GM21447 (cell line): ENCODE results near the gene MYO3A.

Source experiments
- ATAC-seq: cut with Tn5 transposase; IDR thresholded peaks from one replicate; pipeline ENCODE4 v1.9.1; 2021; ENCODE audit not compliant: unreplicated experiment

The MYO3A gene, protein sequence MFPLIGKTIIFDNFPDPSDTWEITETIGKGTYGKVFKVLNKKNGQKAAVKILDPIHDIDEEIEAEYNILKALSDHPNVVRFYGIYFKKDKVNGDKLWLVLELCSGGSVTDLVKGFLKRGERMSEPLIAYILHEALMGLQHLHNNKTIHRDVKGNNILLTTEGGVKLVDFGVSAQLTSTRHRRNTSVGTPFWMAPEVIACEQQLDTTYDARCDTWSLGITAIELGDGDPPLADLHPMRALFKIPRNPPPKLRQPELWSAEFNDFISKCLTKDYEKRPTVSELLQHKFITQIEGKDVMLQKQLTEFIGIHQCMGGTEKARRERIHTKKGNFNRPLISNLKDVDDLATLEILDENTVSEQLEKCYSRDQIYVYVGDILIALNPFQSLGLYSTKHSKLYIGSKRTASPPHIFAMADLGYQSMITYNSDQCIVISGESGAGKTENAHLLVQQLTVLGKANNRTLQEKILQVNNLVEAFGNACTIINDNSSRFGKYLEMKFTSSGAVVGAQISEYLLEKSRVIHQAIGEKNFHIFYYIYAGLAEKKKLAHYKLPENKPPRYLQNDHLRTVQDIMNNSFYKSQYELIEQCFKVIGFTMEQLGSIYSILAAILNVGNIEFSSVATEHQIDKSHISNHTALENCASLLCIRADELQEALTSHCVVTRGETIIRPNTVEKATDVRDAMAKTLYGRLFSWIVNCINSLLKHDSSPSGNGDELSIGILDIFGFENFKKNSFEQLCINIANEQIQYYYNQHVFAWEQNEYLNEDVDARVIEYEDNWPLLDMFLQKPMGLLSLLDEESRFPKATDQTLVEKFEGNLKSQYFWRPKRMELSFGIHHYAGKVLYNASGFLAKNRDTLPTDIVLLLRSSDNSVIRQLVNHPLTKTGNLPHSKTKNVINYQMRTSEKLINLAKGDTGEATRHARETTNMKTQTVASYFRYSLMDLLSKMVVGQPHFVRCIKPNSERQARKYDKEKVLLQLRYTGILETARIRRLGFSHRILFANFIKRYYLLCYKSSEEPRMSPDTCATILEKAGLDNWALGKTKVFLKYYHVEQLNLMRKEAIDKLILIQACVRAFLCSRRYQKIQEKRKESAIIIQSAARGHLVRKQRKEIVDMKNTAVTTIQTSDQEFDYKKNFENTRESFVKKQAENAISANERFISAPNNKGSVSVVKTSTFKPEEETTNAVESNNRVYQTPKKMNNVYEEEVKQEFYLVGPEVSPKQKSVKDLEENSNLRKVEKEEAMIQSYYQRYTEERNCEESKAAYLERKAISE (N-terminal part only)

DNA sequence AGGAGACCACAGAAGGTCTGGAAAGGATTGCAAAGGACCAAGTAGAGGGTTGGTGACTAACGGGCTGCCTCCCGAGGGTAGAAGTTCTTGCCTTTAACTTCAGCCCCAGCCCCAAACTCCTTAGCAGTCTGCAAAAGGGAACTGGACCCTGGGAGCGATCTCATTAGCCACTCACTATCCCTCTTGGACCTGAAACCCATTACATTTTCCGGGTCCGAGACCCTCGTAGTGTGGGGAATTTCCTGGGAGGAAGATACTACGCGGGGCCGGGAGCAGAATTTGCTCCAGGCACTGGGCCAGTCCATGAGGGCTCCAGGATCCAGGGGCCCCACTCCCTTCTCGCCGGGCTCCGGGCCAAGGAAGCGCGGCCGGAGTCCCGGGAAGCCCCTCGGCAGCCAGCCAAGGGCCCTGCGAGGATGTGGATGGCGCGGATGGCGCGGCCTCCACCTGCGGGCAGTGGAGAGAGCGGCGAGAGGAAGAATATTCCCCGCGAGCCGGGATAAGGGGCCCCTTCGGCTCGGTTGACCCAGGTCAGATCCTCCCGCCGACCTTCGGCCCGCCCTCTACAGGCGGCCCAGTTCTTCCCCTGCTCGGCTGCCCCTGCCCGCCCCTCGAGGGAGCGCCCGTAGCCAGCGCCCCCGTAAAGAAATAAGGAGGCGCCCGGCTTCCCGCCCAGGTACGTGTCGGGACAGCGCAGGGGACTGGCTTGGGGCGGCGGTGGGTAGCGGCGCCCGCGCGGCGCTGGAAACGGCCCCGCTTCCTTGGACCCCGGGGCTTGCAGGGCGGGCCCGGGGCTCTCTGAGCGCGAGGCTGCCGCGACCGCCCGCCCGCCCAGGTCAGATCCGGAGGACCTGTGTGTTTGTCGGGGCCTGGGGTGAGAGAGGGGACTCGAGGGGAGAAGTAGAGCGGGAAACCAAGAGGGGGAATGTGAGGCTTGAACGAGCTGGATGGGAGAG lies at the start of gene MYO3A:
Gene MYO3A (plus strand): TSS at position 577 of the 956 bp plus-strand sequence. CDS start 17,882 bp downstream, outside the sequence.
- ATAC-seq = no peak

DNA sequence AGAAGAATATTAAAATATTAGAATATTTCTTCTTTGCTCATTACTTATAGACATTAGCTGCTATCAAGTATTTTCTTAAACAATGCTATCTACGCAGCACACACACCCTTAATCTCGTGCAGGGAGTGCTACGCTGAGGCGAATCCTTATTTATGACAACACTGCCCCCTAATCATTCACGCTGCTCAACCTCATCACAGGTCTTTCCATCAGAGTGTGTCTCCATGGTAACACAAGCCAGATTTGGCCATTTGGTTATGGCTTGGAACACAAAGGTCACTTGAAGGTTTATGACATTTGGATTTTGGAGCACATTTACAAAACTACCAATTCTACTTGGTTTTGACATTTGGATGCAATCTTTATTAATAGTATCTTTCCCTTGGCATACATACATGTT lies 45.4 kb upstream of the MYO3A start:
- ATAC-seq = no peak

DNA sequence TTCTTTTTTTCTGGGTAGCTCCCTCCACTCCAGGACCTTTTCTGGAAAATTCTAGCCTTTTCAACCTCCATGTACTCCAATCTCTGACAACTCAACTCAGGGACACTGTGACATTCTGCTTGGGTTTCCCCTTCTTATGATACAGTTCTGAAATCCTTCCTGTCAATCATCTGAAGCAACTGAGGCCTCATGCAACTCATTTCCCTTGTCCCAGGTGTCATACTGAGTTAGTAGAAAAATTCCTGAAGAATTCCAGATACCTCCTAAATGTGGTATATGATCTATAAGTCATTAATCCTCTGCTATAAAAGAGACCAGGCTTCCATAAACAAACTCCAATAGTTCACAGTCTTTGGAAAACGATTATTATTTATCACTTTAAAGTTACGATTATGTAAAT lies 43.0 kb upstream of the MYO3A start:
- ATAC-seq = no peak

DNA sequence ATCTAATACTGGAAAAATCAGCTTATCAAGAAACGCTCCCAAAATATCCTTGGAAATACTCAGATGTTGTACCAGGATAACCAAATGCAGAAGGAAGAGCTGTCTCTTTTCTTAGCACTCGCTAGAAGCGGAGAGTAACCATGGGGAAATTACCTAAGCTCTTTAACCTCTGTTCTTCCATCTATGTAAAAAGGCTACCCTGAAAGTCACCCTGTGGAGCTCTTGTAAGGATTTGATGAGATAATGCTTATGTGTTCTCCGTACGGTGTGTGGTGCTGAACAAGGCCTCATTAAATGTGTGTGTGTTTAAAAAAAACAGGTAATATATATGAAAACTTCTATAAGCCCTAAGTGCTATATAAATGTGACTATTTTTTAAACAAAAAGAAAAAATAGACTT lies 38.2 kb upstream of the MYO3A start:
- ATAC-seq = no peak

DNA sequence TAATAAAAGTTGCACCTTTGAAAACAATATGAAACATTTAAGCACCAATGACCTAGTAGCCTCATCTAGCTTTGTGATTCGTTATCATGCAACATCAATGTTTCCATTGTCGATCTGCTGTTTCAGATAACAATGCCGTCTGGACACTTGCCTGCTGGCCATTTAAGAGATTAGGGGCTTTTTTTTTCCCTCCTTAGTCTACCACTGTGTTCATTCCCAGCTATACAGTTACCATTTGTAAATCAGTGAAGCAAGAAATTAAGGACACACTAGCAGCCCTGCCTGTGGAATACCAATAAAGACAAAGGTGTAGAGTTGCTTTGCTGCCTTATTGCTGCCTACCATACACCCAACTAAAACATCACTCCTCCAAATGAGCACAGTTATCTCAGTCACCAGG lies 37.6 kb upstream of the MYO3A start:
- ATAC-seq = no peak

DNA sequence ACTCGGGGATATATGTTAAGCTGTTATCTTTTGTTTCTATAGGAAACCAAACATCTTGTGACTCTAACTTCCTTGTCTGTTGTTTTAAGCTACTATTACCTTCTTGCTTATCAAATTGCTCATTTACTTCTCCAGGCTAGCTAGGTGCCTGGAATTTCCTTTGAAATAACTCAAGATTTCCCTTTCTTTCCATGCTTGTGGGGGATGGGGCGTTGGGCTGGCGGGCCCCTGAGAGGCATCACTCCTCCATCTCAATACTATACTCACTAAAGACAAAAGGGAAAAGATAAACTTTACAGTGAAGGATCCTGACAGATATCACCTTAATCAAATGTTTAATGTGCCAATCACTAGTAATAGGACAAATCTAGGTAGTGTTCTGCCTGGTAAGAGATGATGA lies 34.7 kb upstream of the MYO3A start:
- ATAC-seq = no peak

DNA sequence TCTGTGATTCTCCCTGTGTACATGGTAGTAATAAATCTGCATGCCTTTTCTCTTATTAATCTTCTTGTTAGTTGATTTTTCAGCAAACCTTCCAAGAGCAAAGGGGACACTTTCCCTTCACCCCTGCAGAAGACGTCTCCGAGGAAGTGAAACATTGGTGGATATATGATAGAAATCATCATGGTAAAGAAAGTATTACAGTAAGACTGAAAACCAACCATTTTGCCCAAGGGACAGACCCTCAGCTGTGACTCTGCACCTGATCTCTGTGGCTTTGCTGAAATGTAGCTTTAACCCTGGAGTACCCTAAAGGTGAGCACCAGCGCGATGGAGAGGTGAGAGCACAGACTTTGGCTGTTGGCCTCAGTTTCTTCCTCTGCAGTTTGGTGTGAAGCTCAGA lies 32.8 kb upstream of the MYO3A start:
- ATAC-seq = peak; percentile 58

DNA sequence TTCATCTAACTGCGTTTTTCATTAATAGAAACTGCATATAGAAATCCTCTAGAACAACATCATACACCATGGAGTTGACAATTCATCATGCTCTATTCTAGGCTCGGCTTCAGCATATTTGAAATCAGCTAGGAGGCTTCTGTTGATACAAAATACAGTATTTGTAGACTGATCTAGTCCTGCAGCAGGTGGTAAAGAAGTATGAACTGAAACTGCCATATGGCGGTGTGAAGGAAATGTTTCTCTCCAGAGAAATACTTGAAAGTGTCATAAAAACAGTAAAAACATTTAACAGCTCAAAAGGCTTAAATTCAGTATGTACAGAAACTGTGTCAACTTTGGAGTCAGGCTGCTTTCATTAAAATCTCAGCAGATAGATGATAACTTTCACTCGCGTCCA lies 32.0 kb upstream of the MYO3A start:
- peak; percentile 46 for ATAC-seq

DNA sequence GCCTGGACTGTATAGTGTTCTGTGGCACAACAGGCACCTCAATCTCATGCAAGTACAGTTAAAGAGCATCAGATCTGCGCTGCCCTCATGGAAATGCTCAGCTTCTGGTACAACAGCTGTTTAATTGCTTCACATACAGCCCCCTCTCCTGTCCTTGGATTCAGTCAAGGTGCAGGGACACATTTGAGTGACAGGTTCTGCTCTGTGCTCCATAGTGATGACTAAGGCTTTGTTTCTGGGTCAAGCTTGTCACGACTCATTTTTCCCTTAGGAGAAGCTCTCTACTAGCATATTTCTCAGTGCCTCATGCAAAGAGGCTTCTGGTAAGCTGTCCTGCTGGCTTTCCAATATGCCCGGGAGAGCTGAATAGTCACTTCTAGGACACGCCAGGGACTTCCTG lies 26.8 kb upstream of the MYO3A start:
- ATAC-seq = no peak

DNA sequence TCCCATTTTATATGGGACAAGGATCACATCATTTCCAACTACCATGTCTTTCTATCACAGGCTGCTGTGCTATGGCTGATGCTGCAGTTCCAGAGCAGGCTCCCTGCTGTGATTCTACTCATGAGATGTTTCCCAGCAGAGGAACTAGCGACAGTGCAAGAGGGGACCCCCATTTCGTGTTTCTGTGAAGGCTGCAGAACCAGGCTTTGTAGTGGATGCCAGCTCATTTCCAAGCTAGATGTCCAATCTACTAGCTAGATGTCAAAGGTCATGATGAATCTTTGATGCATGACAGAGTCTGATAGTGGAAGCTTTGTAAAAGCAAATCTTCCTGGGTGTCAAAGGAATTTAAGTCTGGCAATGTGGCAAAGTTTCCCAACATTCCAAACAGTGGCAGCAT lies 21.2 kb upstream of the MYO3A start:
- no peak for ATAC-seq

DNA sequence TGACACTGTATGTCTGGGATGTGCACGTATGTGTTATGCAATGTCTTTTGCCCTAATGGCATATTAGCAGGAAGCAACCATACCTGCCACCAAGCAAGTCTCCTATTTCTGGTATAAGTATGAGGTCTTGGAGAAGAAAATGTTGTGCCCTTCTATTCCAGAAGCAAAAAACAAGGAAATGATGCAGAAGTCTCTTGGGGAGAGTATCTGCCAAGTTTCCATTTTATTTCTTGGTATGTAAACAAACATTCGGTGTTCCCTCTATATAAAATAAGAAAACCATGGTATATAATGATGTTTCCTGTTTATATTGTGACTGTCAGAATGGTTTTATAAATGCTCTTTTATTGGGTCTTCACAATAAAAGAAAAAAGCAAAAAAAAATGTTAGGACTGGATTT lies 19.3 kb upstream of the MYO3A start:
- ATAC-seq = no peak

DNA sequence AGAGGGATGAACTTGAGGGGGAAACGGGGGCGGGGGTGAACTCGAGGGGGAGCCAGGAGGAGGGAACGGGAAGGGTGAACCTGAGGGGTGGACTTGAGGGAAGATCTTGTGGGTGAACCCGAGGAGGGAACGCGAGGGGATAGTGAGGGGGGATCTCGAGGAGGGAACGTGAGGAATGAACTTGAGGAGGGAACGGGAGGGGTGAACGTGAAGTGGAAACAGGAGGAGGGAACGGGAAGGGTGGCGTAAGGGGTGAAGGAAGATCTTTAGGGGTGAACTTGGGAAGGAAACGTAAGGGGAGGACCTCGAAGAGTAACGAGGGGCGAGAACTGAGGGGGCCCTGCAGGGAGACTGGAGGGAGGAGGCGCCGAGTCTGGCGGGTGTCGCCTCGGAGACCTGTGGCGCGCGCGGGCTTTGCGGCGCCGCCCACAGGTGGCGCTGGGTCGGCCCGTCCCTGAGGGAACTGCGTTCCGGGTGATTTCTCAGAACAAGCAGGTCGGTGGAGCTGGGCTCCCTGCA lies 651 bp downstream of the MYO3A start:
- ATAC-seq = no peak

DNA sequence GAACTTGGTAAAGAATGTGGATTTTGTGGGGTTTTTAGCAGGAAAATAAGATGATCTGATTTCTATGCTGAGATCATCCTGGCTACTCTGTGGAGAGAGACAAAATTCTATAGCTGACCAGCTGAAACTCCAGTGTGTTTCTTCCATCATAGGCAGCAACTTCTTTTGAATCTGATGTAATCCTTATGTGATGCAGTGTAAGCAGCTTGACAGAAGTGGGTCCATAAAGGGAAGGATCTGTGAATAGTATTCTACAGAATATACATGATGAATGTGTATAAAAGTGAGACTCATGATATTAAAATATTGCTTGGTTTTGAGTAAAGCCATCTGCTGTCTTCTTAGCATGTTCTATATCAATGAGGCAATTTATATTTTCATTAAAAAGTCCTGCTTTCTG lies 4.4 kb downstream of the MYO3A start:
- no peak for ATAC-seq

DNA sequence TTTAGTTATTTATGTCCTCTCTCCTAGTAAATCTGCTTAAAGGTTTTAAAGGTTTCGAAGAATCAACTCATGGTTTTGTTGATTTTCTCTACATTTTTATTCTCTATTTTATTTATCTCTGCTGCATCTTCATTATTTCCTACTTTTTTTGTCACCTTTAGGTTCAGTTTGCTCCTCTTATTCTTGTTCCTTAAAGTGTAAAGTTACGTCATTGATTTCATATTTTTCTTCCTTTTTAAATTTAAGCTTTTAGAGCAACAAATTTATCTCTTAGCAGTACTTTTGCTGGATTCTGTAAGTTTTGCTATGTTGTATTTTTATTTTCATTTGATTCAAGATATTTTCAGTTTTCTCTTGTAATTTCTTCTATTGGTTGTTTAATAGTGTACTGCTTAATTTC lies 10.7 kb downstream of the MYO3A start:
- ATAC-seq = no peak

DNA sequence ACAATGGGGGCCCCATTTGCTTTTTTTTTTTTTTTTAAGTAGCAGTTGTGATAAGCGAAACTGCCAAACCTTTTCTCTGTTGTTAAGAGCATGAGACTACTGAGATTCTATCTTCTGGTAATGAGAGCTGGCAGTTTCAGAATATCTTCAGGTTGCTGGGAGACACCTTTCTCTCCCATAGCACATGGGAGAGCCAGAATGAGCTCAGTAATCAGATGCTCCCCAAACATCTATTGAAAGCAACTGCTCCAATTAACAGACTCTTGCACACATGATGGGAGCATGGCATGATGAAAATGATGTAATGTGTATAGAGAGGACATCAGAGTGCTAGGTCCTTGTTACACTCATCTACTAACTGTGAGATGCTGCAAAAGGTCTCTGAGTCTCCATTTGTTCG lies 18.8 kb downstream of the MYO3A start:
- ATAC-seq = no peak

DNA sequence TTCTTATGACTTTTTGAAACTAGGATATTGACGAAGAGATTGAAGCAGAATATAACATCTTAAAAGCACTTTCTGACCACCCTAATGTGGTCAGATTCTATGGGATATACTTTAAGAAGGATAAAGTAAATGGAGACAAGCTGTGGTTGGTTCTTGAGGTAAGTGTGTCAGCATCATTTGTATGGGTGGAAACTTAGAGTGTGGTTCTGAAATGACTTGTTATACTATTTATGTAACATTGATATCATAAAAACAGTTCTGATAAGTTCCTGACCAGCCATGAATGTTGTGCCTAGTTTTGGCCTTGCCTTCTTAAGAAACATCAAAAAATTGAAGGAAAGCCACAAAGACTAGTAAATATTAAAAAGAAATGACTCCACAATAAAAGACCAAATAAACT lies 20.8 kb downstream of the MYO3A start:
- no peak for ATAC-seq

DNA sequence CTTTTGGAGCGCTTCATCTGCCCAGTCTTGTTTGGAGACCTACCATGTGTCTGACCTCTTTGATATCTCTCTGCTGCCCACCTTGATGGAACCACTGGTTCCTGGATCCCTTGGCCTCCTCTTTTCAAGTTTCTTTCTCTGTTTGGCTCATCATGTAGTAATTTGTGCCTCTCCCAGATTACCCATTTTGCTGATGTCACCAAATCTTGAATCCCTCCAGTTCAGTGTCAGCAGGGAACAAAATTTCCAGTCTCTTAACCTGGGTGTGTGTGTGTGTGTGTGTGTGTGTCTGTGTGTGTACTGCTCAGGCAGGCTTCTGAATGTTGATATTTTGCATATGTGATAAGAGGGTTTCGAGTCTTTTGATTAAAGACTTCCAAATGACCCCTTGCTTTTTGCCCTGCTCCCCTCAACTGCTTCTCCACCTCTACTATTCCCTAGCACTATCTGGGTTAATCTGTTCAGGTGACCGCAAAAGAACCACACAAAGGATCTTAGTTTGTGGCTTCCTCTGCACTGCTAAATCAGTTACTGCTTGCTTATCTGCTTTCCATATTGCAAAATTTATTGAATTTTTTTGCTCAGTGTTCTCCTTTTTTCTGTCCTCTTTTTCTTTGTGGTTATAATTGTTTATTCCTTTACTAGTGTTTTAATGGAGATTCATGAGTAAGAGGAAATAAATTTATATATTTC lies 25.7 kb downstream of the MYO3A start:
- no peak for ATAC-seq

DNA sequence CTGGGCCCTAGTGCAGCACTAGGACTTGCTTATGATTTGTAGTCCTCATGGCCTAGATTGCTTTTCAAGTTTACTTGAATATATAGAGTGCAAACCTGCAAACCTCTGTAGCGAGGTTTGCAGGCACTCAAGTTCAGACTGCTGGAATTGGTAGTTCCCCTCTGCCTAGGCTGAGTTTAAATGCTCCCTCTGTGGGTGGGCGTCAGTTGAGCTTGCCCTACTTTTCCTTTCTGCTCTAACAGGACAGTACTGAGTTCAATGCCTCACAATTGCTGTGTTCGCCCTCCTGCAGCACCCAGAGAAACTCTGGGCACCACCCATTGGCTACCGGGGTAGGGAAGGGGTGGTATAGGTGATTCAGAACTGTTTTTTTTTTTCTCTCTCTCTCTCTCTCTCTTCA lies 31.6 kb downstream of the MYO3A start:
- no peak for ATAC-seq

DNA sequence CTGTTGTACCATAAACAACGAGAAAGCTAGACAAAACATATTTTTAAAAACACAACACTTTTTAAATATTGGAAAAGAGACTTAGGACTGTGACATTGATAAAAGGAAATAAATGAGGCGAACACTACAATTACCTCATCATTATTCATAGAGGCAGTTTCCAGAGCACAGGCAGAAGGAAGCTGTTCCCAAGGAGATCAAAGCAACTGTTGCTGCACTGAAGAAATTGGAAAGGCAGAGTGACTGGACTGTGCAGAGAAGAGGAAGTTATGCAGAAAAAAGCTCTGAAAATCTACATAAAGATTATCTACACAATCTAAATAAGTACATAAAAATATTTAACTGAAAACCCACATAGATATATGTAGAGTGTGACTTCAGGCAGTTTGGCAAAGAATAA lies 32.8 kb downstream of the MYO3A start:
- ATAC-seq = no peak
